ENCODE results near the gene SLCO3A1. TPM values are rescaled to one million over a fixed set of nuclear protein-coding genes. Genes with fewer than 3 reads are reported as not detected.

Gene SLCO3A1
- polyA plus RNA-seq, 3 donors = 3.5 to 17.9 (median 10.3) TPM

- 53 to 68% (median 58%) methylated on average over 10 of the region's 10 CpGs for WGBS, 3 donors
- no peak overlapping the region for H3K27ac ChIP-seq (ENCODE audit: low read depth, low read length)
These were observed 69.4 kb downstream of the SLCO3A1 start for GRCh38 chr15:91922646-91923547.

DNA sequence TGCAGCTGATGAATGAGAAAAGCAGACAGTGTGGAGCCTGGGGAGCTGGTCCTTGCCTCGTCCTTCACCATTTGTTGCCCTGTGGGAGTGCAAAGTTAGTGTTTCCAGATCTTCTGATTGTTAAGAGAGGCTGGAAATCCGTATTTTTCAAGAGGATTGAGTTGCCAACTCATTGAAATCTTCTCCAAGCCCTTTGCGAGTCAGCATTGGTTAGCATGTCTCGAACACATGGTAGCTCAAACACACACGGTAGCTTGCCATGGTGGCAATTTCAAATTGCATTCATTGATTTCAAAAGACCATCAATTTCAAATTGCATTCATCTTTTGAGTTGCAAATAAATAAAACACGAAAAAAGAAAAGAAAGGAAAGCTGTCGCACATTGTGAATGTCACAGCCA, 70.7 kb downstream of the SLCO3A1 start:
- H3K27ac ChIP-seq (ENCODE audit: low read depth, low read length) = no peak overlapping the region
- 76 to 86% (median 85%) methylated on average over 7 of the region's 7 CpGs for WGBS, 3 donors

DNA sequence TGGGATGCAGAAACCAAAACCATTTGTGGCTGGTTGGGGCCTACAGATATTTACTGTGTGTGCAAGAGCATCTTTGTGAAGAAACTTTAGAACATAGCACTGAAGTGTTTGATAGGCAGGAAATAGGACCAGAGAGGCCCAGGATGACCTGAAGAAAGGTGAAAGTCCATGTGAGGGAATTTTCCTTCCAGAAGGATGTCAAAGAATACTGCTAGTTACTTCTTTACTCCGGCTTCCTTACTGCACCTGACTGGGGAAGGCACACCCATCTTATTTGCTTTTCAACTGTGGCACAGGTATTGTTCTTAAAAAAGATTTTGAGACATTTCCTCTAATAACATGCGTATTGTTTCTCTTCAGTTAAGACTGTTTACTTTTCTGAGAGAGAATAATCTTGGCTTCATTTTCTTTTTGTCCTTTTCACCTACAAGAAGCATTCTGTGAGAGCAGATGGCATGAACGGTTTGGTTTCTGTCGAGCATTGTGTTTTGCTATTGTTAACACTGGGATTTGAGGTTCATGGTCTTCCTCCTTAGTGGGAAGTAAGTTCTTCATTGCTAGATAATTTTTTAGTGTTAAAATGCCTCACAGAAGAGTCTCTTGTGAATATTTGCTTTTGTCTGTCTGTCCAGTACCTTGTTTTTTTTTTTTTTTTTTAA, 71.5 kb downstream of the SLCO3A1 start:
- WGBS, 3 donors = 76 to 85% (median 78%) methylated on average over 4 of the region's 4 CpGs
- H3K27ac ChIP-seq (ENCODE audit: low read depth, low read length) = no peak overlapping the region

DNA sequence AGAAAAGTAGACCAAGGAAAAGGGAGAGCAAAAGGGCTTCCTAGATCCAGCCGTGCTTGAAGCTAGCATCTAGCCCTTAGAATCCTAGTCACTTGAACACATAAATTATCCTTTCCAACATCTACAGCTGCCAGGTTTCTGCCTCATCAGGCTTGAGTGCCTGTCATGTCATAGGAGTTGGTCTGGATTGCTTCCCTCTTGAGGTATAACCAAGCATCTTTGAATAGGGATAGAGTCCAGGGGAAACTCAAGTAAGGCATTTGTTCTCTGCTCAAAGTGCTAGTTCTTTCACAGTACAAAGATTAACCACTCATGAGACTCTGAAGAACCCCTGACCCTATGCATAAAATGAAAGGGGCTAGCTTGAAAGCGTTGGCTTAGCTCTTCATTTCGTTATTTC, 72.3 kb downstream of the SLCO3A1 start:
- 78 to 95% (median 91%) methylated on average over 3 of the region's 3 CpGs for WGBS, 3 donors
- H3K27ac ChIP-seq (ENCODE audit: low read depth, low read length) = no peak overlapping the region

- no peak overlapping the region for H3K27ac ChIP-seq (ENCODE audit: low read depth, low read length)
- 10 to 49% (median 11%) methylated on average over 4 of the region's 4 CpGs for WGBS, 3 donors
These were observed 73.4 kb downstream of the SLCO3A1 start for GRCh38 chr15:91926908-91927270.

GRCh38 chr15:91927585-91927984, 74.1 kb downstream of the SLCO3A1 start:
- H3K27ac ChIP-seq (ENCODE audit: low read depth, low read length) = no peak overlapping the region
- WGBS, 3 donors = 73 to 80% (median 78%) methylated on average over 4 of the region's 4 CpGs

DNA sequence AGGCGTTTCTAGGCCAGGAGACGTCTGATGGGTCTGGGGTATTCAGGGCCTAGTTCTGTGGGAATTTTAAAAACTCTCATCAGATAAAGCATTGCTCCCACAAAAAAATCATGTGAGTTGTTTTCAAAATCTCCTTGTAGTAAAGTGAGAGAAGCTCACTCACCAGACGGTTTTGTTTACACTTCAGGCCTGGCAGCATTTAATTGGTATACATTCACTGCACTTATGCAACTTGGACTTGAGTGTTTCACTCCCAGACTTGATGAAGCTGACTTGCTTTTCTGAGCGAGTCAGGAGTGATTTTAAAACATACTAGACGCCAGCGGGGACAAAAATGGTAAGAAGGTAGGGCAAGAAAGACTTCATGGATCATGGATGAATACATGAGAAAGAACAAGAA, 75.2 kb downstream of the SLCO3A1 start:
- WGBS, 3 donors = 76 to 92% (median 90%) methylated on average over 6 of the region's 6 CpGs
- no peak overlapping the region for H3K27ac ChIP-seq (ENCODE audit: low read depth, low read length)

- H3K27ac ChIP-seq (ENCODE audit: low read depth, low read length) = no peak overlapping the region
- 77 to 79% (median 78%) methylated on average over 2 of the region's 2 CpGs for WGBS, 3 donors
These were observed 76.0 kb downstream of the SLCO3A1 start for GRCh38 chr15:91929509-91929908.

DNA sequence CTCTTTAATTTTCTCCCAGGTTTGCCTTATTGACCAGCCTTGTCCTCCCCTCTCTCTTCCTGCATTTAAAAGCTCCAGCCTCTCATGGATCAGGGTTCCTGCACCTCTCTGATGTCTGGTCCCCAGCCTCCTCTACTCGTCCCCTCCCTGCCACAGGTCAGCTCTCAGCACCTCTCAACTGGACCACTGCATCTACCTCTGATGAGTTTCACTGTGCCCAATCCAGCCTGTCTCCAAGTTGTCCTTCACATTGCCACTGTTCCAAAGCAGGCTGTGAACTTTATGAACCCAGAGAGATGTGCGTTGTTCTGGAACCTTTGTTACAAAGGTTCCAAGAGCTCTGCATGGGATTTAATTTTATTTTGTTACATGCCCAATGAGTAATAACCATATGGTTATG, 76.6 kb downstream of the SLCO3A1 start:
- no peak overlapping the region for H3K27ac ChIP-seq (ENCODE audit: low read depth, low read length)

DNA sequence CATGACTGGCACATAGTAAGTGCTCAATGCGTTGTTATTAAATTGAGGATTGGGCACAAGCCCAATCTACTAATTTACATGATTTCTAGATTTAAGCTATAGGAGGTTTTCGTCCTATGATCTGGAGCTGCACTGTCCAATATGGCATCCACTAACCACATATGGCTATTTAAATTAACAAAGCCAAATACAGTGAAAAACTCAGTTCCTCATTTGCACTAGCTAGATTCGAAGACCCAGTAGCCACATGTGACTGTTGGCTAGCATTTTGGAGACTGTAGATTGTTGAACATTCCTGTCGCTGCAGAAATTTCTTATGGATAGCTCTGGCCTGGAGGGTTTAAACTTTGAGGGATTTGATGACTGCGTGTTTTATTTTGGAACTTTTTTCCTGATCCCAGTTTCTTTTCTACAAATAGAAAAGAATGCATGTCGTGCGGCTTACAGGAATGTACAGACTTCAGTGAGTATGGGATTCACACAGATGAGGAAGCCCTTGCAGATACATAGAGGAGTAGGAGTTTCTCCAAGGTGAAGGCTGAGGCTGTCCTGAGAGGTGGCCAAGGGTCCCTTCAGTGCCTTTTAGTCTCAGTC, 82.8 kb downstream of the SLCO3A1 start:
- WGBS, 3 donors = 80 to 84% (median 82%) methylated on average over 7 of the region's 7 CpGs
- no peak overlapping the region for H3K27ac ChIP-seq (ENCODE audit: low read depth, low read length)

More for the DNA sequence above, 76.6 kb downstream of the SLCO3A1 start:
- whole genome bisulfite sequencing, 3 donors = 69 to 95% (median 91%) methylated on average over 2 of the region's 2 CpGs

- no peak overlapping the region for H3K27ac ChIP-seq (ENCODE audit: low read depth, low read length)
- 39 to 56% (median 52%) methylated on average over 4 of the region's 4 CpGs for WGBS, 3 donors
These were observed 83.4 kb downstream of the SLCO3A1 start for GRCh38 chr15:91936927-91937326.

DNA sequence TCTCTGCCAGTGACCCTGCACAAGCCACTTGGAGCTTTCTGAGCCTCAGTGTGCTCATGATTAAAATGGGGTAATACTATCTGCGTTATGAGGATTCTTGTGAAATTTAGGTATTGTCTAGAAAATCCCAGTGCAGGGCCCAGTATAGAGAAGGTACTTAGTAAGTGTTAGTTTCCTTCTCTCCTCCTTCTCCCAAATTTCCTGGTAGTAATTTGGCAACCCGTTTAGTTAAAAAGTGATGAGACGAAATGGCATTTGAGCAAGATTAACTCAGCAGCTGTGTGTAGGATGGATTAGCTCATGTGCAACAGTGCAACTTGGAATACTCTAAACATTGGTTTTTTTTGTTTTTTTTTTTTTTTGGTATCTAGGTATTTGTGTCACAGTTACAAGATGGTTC, 84.6 kb downstream of the SLCO3A1 start:
- 68 to 79% (median 70%) methylated on average over 3 of the region's 3 CpGs for WGBS, 3 donors
- no peak overlapping the region for H3K27ac ChIP-seq (ENCODE audit: low read depth, low read length)

- H3K27ac ChIP-seq (ENCODE audit: low read depth, low read length) = no peak overlapping the region
- WGBS, 3 donors = 73 to 92% (median 92%) methylated on average over 8 of the region's 8 CpGs
These were observed 85.9 kb downstream of the SLCO3A1 start for GRCh38 chr15:91939403-91939831.

- WGBS, 3 donors = 57 to 69% (median 68%) methylated on average over 8 of the region's 8 CpGs
- H3K27ac ChIP-seq (ENCODE audit: low read depth, low read length) = no peak overlapping the region
These were observed 87.2 kb downstream of the SLCO3A1 start for GRCh38 chr15:91940496-91941381.

DNA sequence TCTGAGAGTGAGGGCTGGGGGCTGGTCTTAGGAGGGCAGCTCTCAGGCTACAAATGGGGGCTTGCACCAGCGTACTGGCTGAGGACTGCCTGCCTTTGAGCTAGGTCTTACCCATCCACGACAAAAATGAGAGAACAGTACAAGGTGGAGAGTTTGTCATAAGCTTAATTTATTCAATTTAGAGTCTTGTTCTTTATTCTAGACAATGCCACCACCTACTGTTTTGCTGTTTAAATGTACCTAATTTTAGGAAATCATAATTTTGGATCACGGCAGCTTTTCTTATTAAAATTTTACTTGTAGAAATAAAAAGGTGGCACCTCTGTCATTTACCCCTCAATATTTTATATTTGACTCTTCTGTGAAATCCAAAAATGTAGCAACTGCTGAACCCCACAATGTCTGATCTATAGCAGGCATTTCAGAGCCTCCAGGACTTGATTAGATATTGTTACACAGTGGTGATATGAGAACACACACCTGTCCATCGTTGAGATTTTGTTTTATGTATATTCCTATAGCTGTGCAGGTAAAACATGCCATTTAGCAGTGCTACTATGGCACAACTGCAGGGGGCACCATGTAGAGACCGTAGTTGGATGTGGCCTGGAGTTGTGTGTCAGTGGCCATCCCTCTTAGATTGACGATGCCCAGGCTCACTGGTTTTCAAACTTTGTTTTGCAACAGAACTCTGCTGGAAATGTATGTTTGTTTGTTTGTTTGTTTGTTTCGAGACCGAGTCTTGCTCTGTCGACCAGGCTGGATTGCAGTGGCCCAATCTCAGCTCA, 88.6 kb downstream of the SLCO3A1 start:
- WGBS, 3 donors = 66 to 70% (median 69%) methylated on average over 9 of the region's 9 CpGs
- H3K27ac ChIP-seq (ENCODE audit: low read depth, low read length) = no peak overlapping the region

DNA sequence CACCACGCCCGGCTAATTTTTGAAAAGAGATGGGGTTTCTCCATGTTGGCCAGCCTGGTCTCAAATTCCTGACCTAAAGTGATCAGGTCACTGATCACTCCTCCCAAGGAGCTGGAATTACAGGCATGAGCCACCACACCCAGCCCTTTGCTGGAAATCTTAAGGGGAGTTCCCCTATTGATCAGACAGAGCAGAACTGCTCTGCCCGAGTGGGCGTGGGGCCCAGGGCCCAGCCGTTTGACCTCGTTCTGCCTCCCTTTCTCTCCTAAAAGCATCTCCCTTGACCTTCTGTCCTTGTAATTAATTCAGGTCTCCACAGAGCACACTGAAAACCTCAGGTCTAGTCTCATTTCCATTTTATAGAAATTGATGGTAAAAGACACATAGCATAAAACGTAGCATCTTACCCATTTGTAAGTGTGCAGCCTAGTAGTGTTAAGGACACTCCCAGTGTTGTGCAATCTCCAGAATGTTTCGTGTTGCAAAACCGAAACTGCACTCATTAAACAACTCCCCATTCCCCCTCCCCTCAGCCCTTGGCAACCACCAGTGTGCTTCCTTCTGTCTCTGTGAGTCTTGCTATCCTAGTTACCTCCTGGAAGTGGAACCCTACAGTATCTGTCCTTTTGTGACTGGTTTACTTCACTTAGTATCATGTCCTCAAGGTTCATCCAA, 89.3 kb downstream of the SLCO3A1 start:
- H3K27ac ChIP-seq (ENCODE audit: low read depth, low read length) = no peak overlapping the region
- 15 to 27% (median 17%) methylated on average over 9 of the region's 9 CpGs for WGBS, 3 donors

DNA sequence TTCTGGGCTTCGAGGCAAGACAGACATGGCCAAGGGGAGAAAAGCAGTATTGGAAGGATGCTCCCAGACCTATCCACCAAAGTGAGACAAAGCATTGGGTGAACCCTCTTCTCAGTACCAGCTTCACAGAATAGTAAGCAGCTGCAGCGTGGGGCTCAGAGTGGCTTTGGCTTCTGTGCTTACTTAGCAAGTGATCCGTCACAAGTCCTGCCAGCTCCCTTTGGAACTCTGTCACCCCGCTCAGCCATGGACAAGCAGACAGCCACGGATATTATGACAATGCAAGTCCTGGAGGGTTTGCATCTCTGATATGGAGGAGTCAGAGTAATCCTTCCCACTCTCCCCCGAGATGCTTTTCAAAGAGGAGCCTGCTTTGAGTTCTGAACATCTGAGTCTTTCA, 90.8 kb downstream of the SLCO3A1 start:
- H3K27ac ChIP-seq (ENCODE audit: low read depth, low read length) = no peak overlapping the region
- 40 to 76% (median 63%) methylated on average over 6 of the region's 6 CpGs for WGBS, 3 donors

Measured in adipose tissue (tissue), 3 donors.